ENCODE results near the gene EDARADD. TPM values are rescaled to one million over a fixed set of nuclear protein-coding genes. Genes with fewer than 3 reads are reported as not detected.

The EDARADD gene
- total RNA-seq, 1 experiment from 2014 or later, result 0.65 TPM

DNA sequence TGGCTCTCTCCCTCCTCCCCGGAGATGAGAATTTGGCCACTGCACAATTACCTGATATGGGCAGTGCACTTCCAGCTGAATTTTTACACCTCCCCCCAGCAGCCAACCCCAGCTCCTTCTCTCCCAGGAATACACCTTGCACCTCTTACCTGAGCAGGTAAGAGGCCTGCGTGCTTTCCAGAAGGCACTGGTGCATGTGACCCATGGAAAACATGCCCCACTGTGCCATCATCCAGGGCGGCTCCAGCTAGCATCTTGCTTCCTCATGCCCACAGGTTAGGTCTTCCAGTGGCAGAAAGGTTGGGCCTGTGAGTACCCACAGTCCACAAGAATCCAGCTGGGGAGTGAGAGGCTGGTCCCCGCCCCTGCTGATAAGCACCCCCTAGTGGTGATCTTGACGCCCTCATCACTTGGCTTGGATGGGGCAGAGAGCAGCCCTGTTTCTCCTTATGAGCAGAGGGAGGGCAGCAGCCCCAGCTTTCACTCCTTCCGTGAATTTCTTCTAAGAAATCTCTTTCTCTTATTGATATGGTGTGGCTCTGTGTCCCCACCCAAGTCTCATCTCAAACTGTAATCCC is 57.8 kb downstream of the EDARADD start:
- ChIA-PET CTCF (interaction anchor here (0.5 to 1.4 kb wide), 9 partner anchors 9 to 138 kb away, joined by 3 to 4 read pairs (median 3); no protein-coding TSS in a partner anchor), POLR2A (interaction anchor here (0.6 kb wide), 2 partner anchors 19 to 1790 kb away, joined by 3 read pairs; no protein-coding TSS in a partner anchor)
- peak; percentile 46 for DNase-seq (ENCODE audit: unreplicated experiment)
- Mint-ChIP-seq H3K4me1 (ENCODE audit: insufficient read depth, unreplicated experiment) (no peaks in the 10 kb centered on the region), H3K27me3 (ENCODE audit: insufficient read depth, unreplicated experiment) (no peaks in the 10 kb centered on the region), H3K27ac (ENCODE audit: low read depth, unreplicated experiment) (no peak overlapping the region), H3K9me3 (ENCODE audit: unreplicated experiment) (no peaks in the 10 kb centered on the region), H3K4me3 (ENCODE audit: unreplicated experiment) (no peak overlapping the region), H3K36me3 (ENCODE audit: insufficient read depth, unreplicated experiment) (peaks cover 5% of the 10 kb centered on the region)
- no TSS peak for BruUV-seq (replicated peaks)
- TF ChIP-seq, protein P1, sequence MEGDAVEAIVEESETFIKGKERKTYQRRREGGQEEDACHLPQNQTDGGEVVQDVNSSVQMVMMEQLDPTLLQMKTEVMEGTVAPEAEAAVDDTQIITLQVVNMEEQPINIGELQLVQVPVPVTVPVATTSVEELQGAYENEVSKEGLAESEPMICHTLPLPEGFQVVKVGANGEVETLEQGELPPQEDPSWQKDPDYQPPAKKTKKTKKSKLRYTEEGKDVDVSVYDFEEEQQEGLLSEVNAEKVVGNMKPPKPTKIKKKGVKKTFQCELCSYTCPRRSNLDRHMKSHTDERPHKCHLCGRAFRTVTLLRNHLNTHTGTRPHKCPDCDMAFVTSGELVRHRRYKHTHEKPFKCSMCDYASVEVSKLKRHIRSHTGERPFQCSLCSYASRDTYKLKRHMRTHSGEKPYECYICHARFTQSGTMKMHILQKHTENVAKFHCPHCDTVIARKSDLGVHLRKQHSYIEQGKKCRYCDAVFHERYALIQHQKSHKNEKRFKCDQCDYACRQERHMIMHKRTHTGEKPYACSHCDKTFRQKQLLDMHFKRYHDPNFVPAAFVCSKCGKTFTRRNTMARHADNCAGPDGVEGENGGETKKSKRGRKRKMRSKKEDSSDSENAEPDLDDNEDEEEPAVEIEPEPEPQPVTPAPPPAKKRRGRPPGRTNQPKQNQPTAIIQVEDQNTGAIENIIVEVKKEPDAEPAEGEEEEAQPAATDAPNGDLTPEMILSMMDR (IDR thresholded peaks at IDR 0.05; ENCODE audit: unreplicated experiment), result peak; percentile 42
- intact Hi-C loops (cut with micrococcal nuclease), result no loop called here

DNA sequence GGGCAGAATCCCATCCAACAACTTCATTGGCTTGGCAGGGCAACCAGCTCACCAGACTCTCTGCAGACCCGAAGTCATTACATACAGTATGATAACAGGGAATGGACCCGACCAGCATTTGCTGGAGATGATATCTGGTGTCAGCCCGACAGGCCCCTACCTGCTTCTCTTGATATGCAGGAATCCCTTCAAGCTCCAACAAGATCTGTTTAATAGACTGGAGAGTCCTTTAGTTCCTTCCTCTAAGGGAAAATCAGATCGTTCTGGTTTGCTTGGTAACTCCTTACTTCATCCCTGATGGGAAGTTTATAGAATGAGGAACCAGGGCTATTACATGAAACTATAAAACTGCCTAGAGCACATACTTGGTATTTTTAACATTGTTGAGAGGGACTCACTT is 61.2 kb downstream of the EDARADD start:
- Mint-ChIP-seq H3K27ac (ENCODE audit: low read depth, unreplicated experiment) (no peak overlapping the region), H3K4me1 (ENCODE audit: insufficient read depth, unreplicated experiment) (no peaks in the 10 kb centered on the region)

DNA sequence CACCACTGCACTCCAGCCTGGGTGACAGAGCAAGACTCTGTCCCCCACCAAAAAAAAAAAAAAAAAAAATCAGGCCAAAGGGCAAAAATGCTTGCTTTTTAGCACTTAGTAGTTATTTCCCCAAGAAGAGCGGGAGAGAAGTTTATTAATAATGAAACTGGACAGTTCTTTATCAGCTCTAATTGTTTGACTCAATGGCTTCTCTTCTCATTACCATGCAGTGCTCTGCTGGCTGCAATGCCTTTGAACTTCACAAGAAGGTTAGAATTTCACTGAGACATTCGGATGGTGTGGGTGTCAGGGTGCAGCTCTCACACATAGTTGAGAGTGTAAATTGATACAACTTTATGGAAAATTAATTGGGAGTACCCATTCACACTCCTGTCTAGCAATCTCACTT is 63.7 kb downstream of the EDARADD start:
- intact Hi-C loops (cut with micrococcal nuclease), result no loop called here
- ChIA-PET POLR2A (interaction anchor here (1.1 kb wide), 1 partner anchor 8 kb away, joined by 6 read pairs; no protein-coding TSS in a partner anchor), CTCF (interaction anchor here (0.6 kb wide), 1 partner anchor 143 kb away, joined by 3 read pairs; no protein-coding TSS in a partner anchor)
- Mint-ChIP-seq H3K27me3 (ENCODE audit: insufficient read depth, unreplicated experiment) (no peaks in the 10 kb centered on the region), H3K4me3 (ENCODE audit: unreplicated experiment) (no peak overlapping the region), H3K36me3 (ENCODE audit: insufficient read depth, unreplicated experiment) (no peaks in the 10 kb centered on the region), H3K27ac (ENCODE audit: low read depth, unreplicated experiment) (no peak overlapping the region), H3K4me1 (ENCODE audit: insufficient read depth, unreplicated experiment) (no peaks in the 10 kb centered on the region), H3K9me3 (ENCODE audit: unreplicated experiment) (no peaks in the 10 kb centered on the region)
- BruUV-seq (replicated peaks), result no TSS peak
- TF ChIP-seq, protein P1 (IDR thresholded peaks at IDR 0.05; ENCODE audit: unreplicated experiment), result no peak
- DNase-seq (ENCODE audit: unreplicated experiment), result no peak

More for the DNA sequence above, 61.2 kb downstream of the EDARADD start:
- intact Hi-C loops (cut with micrococcal nuclease), result no loop called here
- Mint-ChIP-seq H3K36me3 (ENCODE audit: insufficient read depth, unreplicated experiment) (no peaks in the 10 kb centered on the region), H3K4me3 (ENCODE audit: unreplicated experiment) (no peak overlapping the region), H3K9me3 (ENCODE audit: unreplicated experiment) (no peaks in the 10 kb centered on the region), H3K27me3 (ENCODE audit: insufficient read depth, unreplicated experiment) (no peaks in the 10 kb centered on the region)
- TF ChIP-seq, protein P1 (IDR thresholded peaks at IDR 0.05; ENCODE audit: unreplicated experiment), result no peak
- no peak for DNase-seq (ENCODE audit: unreplicated experiment)
- CTCF ChIA-PET, result interaction anchor here (0.6 to 0.7 kb wide), 3 partner anchors 9 to 1688 kb away, joined by 3 to 5 read pairs (median 3); no protein-coding TSS in a partner anchor
- no TSS peak for BruUV-seq (replicated peaks)
- POLR2A ChIA-PET, result no interaction called here

DNA sequence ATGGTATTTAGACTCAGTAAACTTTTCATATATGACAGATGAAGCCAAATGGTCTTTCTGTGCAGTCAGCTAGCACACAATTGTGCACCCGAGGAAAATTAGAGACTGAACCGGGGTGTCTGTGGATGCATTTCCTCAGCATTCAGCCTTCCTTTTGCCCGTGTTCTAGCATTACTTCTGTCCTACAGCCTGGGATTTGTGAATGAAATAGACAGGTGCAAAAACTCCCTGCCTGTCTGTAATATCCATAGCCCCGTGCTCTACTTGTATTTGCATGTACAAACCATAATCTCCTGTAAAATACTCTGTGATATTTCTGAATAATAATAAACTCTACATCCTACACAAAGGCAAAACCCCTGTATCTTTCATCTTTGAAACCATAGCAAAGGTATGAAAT is 64.9 kb downstream of the EDARADD start:
- DNase-seq (ENCODE audit: unreplicated experiment), result no peak
- TF ChIP-seq, protein P1 (IDR thresholded peaks at IDR 0.05; ENCODE audit: unreplicated experiment), result no peak
- H3K36me3 Mint-ChIP-seq (ENCODE audit: insufficient read depth, unreplicated experiment), result no peaks in the 10 kb centered on the region
- ChIA-PET POLR2A (no interaction called here), CTCF (interaction anchor here (0.7 to 1.1 kb wide), 2 partner anchors 30 to 34 kb away, joined by 3 read pairs; no protein-coding TSS in a partner anchor)
- no peak overlapping the region for H3K4me3 Mint-ChIP-seq (ENCODE audit: unreplicated experiment)
- no peak overlapping the region for H3K27ac Mint-ChIP-seq (ENCODE audit: low read depth, unreplicated experiment)
- BruUV-seq (replicated peaks), result no TSS peak
- H3K9me3 Mint-ChIP-seq (ENCODE audit: unreplicated experiment), result no peaks in the 10 kb centered on the region
- no peaks in the 10 kb centered on the region for H3K27me3 Mint-ChIP-seq (ENCODE audit: insufficient read depth, unreplicated experiment)
- H3K4me1 Mint-ChIP-seq (ENCODE audit: insufficient read depth, unreplicated experiment), result no peaks in the 10 kb centered on the region
- intact Hi-C loops (cut with micrococcal nuclease), result no loop called here

All from MCF 10A (cell line).